HepG2 (cell line): ENCODE data around the gene CILP2. TPM values are rescaled to one million over a fixed set of nuclear protein-coding genes. Genes with fewer than 3 reads are reported as not detected.
A peak's percentile ranks its signal among the peaks of the same experiment; 100 is the strongest.

Experiments
- CSRNP1 ChIP-seq: sonication (generic); formaldehyde crosslinking; IDR thresholded peaks from 2 replicates; pipeline ENCODE4 v1.8.1; 2023; ENCODE audit warnings: mild to moderate bottlenecking, missing genetic modification reagents
- DNMT3B ChIP-seq: conservative IDR thresholded peaks from 2 replicates; pipeline ENCODE4 v1.6.1; 2016; ENCODE audit warnings: missing biosample characterization, control low read depth
- DRAP1 ChIP-seq: IDR thresholded peaks from 2 replicates; pipeline ENCODE4 v1.6.1; 2016; ENCODE audit warnings: missing genetic modification reagents, missing compliant biosample characterization
- ELK4 ChIP-seq: sonication (generic); formaldehyde crosslinking; IDR thresholded peaks from 2 replicates; pipeline ENCODE4 v1.9.0; 2021; ENCODE audit warnings: missing genetic modification reagents, borderline replicate concordance
- FOXJ3 ChIP-seq: sonication (generic); formaldehyde crosslinking; IDR thresholded peaks from 2 replicates; pipeline ENCODE4 v1.4.0; 2020; ENCODE audit warnings: missing genetic modification reagents, mild to moderate bottlenecking, borderline replicate concordance
- GABPB1 ChIP-seq: IDR thresholded peaks from 2 replicates; pipeline ENCODE4 v1.6.1; 2016; ENCODE audit warnings: mild to moderate bottlenecking, missing genetic modification reagents, moderate library complexity, missing compliant biosample characterization
- GPBP1L1 ChIP-seq: sonication (generic); formaldehyde crosslinking; IDR thresholded peaks from 2 replicates; pipeline ENCODE4 v1.5.0; 2020; ENCODE audit warnings: mild to moderate bottlenecking, missing genetic modification reagents
- HMG20A ChIP-seq: IDR thresholded peaks from 2 replicates; pipeline ENCODE4 v1.6.1; 2016; ENCODE audit warnings: borderline replicate concordance
- NFIC ChIP-seq: IDR thresholded peaks from 2 replicates; pipeline ENCODE4 v1.6.1; 2012; ENCODE audit warnings: mild to moderate bottlenecking, low read length, inconsistent platforms
- PHF8 ChIP-seq: sonication (generic); formaldehyde crosslinking; IDR thresholded peaks from 2 replicates; pipeline ENCODE4 v1.5.0; 2020; ENCODE audit warnings: missing genetic modification reagents
- POGK ChIP-seq: sonication (generic); formaldehyde crosslinking; conservative IDR thresholded peaks from 2 replicates; pipeline ENCODE4 v1.8.0; 2022; ENCODE audit warnings: mild to moderate bottlenecking, moderate library complexity, missing genetic modification reagents
- POLR2G ChIP-seq: fragments of 200-400 bp; formaldehyde crosslinking; IDR thresholded peaks from 2 replicates; pipeline ENCODE4 v1.6.1; 2018; ENCODE audit warnings: mild to moderate bottlenecking, low read depth, low read length, moderate library complexity
- RBAK ChIP-seq: sonication (generic); formaldehyde crosslinking; IDR thresholded peaks from 2 replicates; pipeline ENCODE4 v1.5.1; 2020; ENCODE audit warnings: mild to moderate bottlenecking, missing genetic modification reagents
- RBM39 ChIP-seq: fragments of 200-400 bp; formaldehyde crosslinking; IDR thresholded peaks from one replicate; pipeline ENCODE4 v1.6.1; 2018; ENCODE audit warnings: antibody characterized with exemption, mild to moderate bottlenecking, low read depth, low read length; ENCODE audit not compliant: poor library complexity, severe bottlenecking
- TEAD2 ChIP-seq: sonication (generic); formaldehyde crosslinking; IDR thresholded peaks from 2 replicates; pipeline ENCODE4 v1.9.0; 2021; ENCODE audit warnings: missing genetic modification reagents
- TEAD3 ChIP-seq: optimal IDR thresholded peaks from 2 replicates; pipeline ENCODE3; 2016; ENCODE audit warnings: borderline replicate concordance
- ZNF737 ChIP-seq: sonication (generic); formaldehyde crosslinking; IDR thresholded peaks from 2 replicates; pipeline ENCODE4 v1.5.0; 2020; ENCODE audit warnings: missing genetic modification reagents, mild to moderate bottlenecking, borderline replicate concordance
- polyA plus RNA-seq, 8 experiments: library from polyadenylated mRNA; depleted of rRNA in 3 of 8; stranded (reverse) in 7 of 8; unstranded in 1 of 8; fragments of >200 nt; fragmentation: Illumina TruSeq in 4 of 8; extraction: Trizol in 4 of 8; gene quantifications; 2 replicates each; pipeline versions ENCODE4 v1.2.1 to v1.2.3, GENCODE V29; 2011 to 2016; ENCODE audit warnings: low read depth in 4 of 8, missing spikeins in 1 of 8, mixed read lengths in 1 of 8; ENCODE audit not compliant: insufficient read depth in 1 of 8
- total RNA-seq, 5 experiments: library from RNA; depleted of rRNA; stranded (reverse); fragments of >200 nt; fragmentation: Illumina TruSeq; extraction: Trizol; gene quantifications; 2 replicates each; pipeline ENCODE4 v1.2.3, GENCODE V29; 2016; ENCODE audit warnings: low read depth in 1 of 5

CILP2 gene
- total and polyA plus RNA-seq, 2 of the 13 experiments (the other 11 are each of a cell fraction or from before 2014, with no cell fraction given) = 0.09 to 0.37 TPM

- TF ChIP-seq GPBP1L1 (no peak), RBM39 (no peak), ZNF737 (CRISPR knock-in tag) (peak; percentile 88; the same call in 1 of the 2 replicates), ELK4 (CRISPR knock-in tag) (peak; percentile 85; the same call in 1 of the 2 replicates), TEAD3 (peak; percentile 20), POGK (peak; percentile 79), DRAP1 (CRISPR knock-in tag) (peak; percentile 92), PHF8 (CRISPR knock-in tag) (peak; percentile 97), HMG20A (no peak), POLR2G (peak; percentile 96), NFIC (no peak), DNMT3B (CRISPR knock-in tag) (no peak), TEAD2 (CRISPR knock-in tag) (peak; percentile 70; the same call in 1 of the 2 replicates), GABPB1 (CRISPR knock-in tag) (peak; percentile 100), CSRNP1 (CRISPR knock-in tag) (no peak), RBAK (0 out of 2 replicates have a peak, but pooled peaks have one; percentile 42), FOXJ3 (CRISPR knock-in tag) (peak; percentile 41; the same call in 1 of the 2 replicates)
Measured at GRCh38 chr19:19515642-19516519, 22.2 kb upstream of the CILP2 start, which contains the start of gene NDUFA13 (continued).
